Stimulated activated naive CD8-positive, alpha-beta T cell treated with anti-CD3 and anti-CD28 coated beads, Interleukin-15, Interleukin-2, amounts not matched to agents 100 U/mL and 50 U/mL, for 24 hours (primary cell): ENCODE measurements around the gene LAPTM5.

Source experiments
- ATAC-seq: fragments of 150-1000 bp; cut with Tn5 transposase; one replicate; pipeline ENCODE4 v1.10.0; 2021
- DNase-seq: peaks from one replicate; pipeline ENCODE4 v3.0.0; 2021

Gene LAPTM5

DNA sequence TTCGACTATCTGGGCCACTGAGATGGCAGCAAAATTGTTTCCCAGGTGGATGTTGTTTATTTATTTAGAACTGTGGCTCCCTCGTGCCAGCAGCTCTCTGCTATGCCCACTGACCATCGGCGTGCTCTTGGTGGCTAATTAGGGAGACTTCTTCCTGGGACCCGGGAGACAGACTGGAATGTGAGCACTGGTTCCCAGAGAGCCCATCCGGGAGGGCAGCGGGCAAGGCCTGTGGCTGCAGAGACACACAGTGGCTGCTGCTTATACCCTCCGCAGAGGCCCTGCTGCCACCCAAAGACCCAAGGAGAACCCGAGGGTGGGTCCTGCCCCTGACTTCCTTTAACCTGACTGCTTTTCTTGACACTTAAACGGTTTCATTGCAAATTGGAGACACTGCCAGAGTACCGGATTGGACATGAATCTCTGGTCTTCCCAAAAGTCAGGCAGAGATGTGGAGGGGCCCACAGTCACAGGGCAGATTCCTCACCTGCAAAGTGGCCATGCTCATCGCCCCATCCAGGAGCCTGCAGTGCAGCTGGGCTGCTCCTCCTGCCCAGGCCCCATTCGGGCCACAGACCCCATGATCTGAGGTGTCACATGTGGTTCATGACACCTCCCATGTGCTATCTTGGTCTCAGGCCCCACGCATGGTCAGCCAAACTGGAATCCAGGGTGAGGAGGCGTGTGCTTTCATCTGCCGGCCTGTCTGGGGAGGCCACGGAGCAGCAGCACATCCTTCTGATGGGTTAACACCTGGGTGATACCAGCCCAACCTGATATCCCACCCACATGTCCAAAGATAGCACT, 28.5 kb downstream of the LAPTM5 start:
- DNase-seq: no peak
- no peak for ATAC-seq

DNA sequence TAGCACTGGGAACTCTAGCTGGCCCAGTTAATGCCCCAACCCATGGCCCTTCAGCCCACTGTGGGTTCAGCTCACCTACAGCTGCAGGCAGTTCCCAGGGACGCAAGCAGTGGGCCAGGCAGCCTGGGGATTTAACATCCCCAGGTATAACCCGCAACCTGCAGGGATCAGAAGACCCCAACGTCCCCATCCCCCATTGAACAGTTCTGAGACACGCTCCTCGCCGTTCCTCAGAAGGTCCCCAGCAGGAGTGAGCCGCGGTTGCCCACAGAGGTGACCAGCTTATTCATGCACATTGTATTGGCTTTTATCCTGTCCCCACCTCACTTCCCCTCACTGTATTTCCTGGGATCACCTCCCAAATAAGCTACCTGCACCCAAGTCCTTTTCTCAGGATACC, 29.2 kb downstream of the LAPTM5 start:
- DNase-seq: no peak
- no peak for ATAC-seq

DNA sequence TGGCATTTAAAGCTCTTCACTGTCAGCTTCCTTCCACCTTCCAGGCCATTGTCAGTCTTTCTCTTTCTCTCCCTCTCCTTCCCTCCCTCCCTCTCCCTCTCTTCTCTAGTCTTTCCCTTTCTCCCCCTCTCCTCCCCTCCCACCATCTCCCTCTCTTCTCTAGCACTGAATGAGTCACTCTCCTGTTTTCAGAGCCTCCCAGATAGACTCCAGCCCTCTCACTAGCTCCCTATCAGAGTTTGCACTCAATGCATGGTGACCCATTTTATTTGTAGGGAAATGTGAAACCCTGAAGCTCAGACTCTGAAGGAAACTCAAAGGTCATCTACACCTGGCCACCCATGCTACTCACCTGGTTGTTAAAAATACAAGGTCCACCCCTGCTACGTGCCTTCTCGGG, 29.8 kb downstream of the LAPTM5 start:
- ATAC-seq (no peak), DNase-seq (no peak)

DNA sequence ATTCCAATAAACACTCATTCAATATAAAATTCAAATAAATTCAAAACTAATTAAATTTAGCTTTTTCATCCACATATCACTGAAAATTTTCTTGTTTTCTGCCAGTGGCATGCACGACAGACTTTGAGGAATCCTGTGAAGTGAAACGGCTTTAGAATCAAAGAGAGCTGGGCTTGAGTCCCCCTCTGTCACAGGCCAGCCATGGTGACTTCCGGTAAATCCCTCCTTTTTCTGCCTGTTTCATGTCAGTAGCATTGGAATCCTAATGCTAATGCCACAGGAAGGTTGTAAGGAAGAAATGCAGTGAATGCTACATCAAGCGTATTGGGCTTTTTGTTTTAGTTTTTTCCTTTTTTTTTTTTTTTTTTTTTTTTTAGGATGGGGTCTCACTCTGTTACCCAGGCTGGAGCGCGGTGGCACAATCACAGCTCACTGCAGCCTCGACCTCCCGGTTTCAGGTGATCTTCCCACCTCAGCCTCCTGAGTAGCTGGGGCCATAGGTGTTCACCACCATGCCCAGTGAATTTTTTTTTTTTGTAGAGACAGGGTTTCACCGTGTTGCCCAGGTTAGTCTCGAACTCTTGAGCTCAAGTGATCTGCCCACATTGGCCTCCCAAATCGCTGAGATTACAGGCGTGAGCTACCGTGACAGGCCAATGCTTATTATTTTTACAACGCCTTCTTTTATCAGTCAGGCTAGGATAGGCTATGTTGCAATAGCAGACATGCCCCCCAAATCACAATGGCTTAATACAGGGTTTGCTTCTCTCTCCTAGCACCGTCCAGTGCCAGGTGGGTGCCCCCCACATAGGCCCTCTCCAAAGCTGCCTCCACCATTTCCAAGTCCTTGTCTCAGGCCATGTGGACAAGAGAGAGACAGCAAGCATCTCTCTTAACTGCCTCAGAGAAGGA, 30.5 kb downstream of the LAPTM5 start:
- ATAC-seq: no peak
- DNase-seq: no peak

DNA sequence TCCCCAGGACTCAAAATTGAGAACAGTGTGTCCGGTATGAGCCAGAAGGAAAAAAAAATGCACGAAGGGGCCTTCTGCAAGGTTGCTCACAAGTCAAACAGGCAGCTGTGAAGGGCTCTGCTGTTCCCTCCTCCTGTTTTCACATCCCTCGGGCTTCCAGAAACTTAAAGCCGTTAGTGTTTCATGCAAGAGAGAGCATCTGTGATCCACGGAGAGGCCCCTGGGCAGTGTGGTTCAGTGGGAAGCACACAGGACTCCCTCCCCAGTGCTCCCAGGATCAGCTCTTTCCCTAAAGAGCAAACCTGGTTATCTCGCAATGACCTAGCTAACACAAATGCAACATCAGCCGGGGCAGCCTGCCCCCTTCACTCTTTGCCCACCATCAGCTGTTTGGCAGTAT, 31.3 kb downstream of the LAPTM5 start:
- DNase-seq: no peak
- no peak for ATAC-seq

DNA sequence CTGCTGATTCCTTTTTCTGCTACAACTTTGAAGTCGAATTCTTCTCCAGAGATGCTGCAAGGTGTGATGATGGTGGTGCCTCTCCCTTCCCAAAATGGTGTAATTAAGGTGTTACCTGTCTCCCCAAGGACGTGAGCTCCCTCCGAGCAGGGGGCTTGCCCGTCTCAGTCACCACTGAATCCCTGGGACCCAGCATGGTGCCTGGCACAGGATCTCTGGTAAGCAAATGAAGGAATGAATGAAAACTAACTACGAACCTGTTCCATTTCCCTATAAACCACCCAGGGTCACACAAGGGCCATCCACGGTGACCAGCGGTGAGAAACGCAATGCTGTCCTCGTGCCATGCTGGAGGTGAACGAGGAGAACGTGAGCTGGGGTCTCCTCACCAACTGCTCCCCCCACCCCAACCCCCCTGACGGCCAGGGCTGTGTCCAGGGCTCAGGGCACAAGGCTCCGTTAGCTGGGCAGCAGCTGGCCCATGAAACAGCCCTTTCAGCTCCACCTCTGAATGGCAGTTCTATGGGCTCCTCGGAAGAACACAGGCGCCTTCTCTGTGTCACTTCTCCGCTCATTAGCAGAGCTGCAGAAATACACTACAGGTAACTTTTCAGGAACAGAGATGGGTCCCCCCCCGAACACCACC, 32.0 kb downstream of the LAPTM5 start:
- no peak for ATAC-seq
- DNase-seq: no peak

DNA sequence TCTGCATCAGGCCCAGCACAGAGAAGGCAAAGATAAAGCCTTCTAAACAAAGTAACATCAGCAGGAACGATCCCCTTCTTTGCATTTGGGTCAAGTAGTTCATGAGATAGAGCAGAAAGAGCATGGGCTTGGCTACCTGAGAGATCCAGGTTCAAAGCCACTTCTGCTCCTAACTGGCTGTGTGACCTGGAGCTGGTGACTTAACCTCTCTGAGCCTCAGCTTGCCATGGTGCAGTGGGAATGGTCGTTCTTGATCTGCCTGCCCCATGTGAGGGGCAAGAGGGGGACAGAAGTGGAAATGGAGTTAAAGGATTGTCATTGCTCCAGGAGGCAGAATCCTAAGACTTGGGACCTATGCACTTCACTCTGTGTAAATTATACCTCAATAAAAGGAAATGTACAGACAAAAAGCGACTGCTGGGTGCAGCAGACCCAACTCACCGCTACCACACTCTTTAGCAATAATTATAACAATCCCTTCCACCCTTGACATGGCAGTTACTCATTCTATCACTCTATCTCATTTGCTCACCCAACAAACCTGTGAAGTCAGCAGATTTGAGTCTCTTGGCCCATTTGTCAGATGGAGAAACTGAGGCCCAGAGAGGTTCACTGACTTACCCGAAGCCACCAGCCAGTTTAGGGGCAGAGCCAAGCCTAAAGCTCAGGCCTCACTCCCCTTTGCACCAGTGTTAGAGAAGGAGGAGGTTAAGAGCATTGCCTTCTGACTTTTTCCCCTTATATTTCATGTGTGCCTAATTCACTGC, 32.7 kb downstream of the LAPTM5 start:
- ATAC-seq (no peak), DNase-seq (no peak)

DNA sequence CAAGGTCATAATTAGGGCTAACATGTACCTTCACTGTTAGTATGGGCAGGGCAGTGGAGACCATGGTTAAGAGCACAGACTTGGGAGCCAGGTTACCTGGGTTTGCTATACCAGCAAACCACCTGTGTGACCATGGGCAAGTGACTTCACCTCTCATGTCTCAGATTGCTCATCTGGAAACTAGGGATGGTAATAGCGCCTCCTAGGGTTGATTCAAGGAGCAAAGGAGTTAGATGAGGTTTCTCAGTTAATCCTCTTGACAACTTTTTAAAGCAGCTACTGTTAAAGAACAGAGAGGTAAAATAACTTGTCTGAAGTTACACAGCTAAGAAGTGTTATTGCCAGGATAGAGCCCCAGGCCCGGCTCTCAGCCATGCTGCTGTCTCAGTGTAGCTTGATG, 33.4 kb downstream of the LAPTM5 start:
- DNase-seq: no peak
- no peak for ATAC-seq

DNA sequence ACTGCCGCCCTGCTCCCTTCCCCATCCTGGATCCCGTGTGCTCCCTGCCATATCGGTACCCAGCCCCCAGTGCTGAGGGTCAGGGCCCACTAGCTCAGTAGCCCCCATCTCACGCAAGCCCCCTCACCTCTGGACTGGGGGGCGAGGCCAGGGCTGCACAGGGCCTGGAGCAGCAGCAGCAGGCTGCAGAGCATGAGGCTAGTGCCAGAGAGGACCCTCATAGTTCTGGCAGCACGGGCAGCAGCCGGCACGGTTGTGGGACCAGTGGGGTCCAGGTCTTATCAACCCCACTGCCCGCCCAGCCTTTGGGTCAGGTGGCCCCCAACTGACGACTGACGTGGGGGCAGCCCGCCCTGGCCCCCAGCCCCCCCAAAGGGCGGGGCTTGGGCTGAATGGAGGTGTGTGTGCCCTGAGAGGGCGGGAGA, 34.2 kb downstream of the LAPTM5 start, which contains the start of gene MATN1:
Gene MATN1, minus strand, starts transcription at position 255 of the 425 bp plus-strand sequence. Its CDS starts 34 bp downstream, at position 221.
- ATAC-seq (no peak), DNase-seq (no peak)

DNA sequence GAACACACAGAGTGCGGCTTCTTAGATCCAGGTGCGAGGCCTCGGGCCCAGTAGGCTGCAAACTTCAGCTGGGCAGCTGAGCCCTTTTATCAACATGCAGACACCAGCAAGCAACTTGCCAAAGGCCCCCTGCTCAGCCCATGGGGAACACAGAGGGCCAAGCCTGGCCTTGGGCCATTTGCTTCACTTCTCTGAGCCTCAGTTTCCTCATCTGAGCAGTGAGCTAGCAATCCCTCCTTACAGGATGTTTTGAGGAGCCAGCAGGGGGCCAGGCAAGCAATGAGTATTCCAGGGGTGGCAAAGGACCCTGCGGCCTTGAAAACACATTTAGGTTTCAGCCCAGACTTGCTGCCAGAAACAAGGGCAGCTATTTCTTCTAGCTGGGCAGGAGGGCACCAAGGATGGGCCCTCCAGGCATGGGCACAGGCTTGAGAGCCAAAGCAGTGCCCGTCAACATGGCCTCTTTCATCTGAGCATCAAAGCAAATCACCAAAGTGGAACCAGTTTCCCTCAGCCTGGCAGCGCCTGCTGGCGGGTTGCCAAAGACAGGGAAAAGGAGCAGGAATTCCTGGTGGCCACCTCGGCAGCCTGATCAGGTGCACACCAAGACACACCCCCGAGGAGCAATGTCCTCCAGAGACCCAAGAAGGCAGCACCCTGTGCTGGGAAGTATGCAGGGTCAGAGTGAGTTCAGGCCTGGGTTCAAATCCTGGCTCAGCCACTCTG, 35.6 kb downstream of the LAPTM5 start:
- DNase-seq: no peak
- no peak for ATAC-seq

DNA sequence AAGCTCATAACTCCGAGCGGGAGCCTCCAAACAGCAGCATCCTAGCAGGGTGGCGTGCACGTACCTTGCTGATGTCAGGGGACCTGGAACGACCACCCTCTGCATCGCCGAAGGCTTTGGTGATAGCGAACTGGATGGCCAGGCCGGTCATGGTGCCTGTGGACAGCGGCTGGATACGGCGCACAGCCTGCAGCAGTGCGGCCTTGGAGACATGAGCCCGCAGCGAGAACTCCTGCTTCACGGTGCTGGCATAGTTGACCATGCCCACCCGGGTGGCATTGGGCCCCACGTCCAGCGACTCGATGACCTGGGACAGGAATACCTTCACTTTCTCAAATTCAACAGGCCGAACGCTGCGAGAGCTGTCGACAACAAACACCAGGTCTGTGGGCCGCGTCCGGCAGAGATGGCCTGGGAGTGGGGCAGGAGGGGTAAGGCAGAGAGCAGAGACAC, 36.2 kb downstream of the LAPTM5 start:
- no peak for DNase-seq
- ATAC-seq: no peak

DNA sequence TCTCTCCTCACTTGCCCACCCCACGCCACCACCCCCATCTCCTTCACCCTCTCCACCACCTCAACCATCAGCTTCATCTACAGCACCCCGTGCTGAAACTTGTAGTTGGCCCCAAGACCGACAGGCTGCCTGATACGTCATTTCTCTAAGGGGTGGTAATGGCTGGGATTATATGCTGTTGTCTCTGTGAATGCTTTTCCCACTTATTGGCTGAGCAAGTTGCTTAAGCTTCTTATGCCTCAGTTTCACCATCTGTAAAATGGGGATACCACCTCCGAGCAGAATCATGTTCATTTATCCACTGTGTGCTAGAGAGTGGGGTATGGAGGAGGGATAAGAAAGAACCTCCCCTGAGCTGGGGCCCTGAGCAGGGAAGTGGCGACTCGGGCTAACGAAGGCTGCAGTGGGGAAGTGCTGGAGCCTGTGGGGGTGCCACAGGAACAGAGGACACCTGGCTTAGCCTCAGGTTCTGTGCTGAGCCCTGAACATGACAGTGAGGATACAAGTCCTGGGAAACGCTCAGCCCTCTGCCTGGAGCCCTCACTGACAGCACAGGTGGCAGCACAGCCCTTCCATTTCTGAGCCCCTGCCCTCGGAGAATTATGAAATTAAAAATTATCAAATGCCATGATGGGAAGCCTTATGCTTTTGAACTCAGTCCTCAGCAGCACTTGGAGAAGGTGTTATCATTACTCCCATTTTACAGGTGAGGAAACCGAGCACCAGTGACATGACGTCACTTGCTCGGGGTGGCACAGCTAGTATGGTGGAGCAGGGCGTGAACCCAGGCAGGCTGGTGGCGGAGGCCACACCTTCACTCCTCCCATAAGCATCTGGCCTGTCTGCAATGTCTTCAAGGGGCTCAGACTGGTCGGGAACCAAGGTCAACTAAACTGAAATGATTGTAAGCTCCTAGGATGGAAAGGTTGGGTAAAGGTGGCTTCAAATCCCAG, 37.0 kb downstream of the LAPTM5 start:
- no peak for DNase-seq
- ATAC-seq: no peak

DNA sequence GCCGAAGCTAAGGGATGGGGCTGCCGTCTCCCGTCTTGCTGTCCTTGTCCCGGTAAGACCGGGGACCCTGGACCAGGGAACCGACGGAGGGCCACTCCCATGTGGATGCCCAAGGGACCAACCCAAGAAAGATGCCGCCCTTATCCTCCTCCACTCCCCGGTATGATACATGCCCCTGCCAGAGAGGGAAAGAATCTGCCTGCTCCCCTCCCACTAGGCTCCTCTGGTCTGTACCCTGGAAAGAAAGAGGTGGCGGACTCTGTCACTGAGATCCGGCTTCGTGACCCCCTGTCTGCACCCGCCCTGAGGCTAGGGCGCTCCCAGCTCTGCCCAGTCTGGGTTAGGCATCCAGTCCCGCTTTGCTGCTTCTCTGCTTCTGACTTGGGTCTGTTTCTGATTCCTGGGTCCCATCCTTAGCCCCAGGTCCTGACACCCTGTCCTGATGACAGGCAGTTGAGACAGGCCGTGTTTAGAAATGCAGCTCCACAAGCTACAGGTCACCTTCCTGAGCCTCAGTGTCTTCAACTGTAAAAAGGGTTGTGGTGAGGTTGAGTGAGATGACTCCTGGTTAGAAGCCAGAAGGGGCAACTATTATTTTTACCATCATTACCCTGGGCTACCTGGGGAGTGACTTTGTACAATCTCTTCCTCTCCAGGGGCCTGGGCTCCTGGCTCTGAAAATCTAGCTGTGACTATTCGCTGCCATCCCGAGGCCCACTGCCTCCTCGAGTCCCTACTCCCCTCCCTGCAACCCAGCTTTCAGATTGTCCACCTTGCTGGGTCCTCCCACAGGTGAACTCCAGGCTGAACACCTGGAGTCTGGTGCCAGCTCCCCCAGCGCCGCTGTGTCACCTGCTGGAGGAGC, 37.9 kb downstream of the LAPTM5 start:
- ATAC-seq (no peak), DNase-seq (no peak)

DNA sequence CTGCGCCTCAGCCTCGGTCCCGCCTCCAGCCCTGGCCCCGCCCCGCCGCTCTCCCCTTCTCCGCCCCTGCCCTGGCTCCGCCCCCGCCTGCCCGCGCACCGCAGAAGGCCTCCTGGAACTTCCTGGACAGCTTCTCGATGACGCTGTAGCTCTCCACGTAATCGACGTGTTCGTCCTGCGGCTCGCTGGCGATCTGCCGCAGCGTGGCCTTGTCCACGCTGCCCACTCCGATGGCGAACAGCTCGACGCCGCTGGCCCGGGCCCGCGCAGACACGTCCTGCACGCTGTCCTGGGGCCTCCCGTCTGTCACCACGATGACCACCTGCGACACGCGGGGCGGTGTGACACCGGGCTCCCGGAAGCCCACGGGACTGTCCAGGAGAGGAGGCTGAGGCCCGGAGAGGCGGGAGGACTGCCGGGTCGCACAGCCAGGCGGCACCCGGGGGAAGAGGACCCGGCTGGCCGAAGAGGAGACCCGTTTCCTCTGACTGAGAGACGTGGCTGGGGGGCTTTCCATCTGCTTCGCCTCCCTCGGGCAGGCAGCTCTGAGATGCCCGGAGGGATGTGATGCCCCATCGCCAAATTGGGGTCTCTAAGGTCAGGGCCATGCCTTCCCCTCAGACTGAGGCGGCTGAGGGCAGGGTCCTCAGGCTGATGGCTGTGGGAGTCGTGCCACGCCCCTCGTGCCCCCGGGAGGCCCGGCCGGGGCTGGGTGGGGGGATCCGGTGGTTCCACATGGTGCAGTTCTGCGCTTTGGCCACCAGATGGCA, 38.8 kb downstream of the LAPTM5 start:
- peak; percentile 88 for DNase-seq
- ATAC-seq: peak; percentile 73

DNA sequence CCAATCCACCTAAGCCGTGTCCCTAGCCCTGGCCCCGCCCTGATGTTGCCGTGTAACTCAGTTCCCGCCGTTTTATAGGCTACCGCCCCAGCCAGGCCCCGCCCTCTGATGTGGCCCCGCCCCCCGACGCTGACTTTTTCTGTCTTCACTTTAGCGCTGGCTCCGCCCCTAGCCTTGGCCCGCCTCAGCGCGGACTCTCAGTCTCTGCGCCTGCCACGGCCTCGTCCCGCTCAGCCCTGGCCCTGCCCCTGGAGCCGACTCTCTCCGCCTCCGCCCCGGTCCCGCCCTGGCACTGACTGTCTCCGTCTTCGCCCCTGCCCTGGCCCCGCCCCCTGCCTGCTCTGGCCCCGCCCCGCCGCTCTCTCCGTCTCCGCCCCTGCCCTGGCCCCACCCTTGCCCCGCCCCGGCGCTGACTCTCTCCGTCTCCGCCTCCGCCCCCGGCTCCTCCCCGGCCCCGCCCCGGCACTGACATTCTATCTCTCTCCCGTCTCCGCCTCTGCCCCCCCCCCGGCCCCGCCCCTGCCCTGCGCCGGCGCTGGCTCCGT, 39.4 kb downstream of the LAPTM5 start:
- DNase-seq (peak; percentile 100), ATAC-seq (peak; percentile 94)

DNA sequence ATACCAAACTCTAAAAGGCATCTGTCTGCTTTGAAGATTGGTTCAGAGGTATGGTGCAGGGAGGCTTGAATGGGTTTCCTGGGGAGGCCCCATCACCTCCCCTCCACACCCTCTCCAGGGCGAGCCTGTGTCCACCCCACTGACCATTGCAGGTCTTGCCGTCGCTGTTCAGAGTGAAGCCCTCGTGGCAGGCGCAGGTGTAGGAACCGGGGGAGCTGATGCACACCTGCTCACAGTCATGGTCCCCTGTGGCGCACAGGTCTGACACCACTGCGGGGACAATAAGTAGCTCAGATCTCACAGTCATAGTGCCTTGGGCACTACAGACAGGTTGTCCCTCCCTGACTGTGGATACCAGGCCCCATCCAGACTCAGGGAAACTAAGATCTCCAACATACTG, 40.9 kb downstream of the LAPTM5 start:
- no peak for DNase-seq
- no peak for ATAC-seq

DNA sequence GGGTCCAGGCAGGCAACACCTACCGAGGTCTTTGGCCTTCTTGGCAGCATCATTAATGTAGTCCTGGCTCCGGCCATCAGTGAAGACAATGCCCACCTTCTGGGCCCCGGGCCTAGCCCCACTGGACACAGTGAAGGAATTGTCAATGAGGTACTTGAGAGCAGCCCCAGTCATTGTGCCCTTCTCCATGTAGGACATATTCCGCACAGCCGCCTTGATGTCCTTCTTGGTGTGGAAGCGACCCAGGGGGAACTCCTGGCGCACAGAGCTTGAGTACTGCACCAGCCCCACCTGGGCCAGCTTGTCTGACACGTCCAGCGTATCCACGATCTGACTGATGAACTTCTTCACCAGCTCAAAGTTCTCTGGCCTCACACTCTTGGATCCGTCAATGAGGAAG, 41.7 kb downstream of the LAPTM5 start:
- no peak for DNase-seq
- no peak for ATAC-seq

DNA sequence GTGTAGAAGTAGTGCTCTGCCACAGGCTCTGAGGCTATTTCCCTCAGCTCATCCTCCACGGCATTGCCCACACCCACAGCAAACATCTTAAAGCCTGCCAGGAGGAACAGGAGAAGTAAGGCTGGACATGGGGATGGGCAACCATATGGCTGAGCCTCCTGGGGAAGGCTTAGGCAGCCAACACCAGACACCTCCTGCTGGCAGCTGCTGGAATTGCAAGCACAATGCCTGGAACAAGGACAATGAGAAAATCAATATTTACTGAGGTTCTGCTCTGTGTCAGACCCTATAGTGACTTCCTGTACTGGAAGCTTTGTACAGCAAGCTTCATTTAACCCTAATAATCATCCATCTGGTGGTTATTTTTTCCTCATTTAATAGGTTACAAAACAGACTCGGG, 42.4 kb downstream of the LAPTM5 start:
- peak; percentile 46 for DNase-seq
- no peak for ATAC-seq
